Transverse colon (tissue), 3 donors: Measurements from ENCODE around the gene FTL.
"Not testable (repeated sequence)": the region's sequence is repeated elsewhere in the genome, so short reads cannot be mapped to it uniquely, and the experiment has no call there.

ENCODE experiments used
- POLR2A ChIP-seq: fragments of 450-650 bp; IDR thresholded peaks from one replicate; pipeline ENCODE4 v1.6.1; 2016; ENCODE audit warnings: antibody characterized with exemption, mild to moderate bottlenecking, moderate library complexity
- TF ChIP-seq, protein P1 (sequence below), 5 experiments: fragments of 200-600 bp in 3 of 5; fragments of 450-650 bp in 2 of 5; sonication (generic) in 3 of 5; IDR thresholded peaks; 1 replicate in 2 of 5; 2 replicates in 3 of 5; pipeline ENCODE4 v1.5.1; 2016 to 2017; ENCODE audit warnings: antibody characterized with exemption in 5 of 5, inconsistent platforms in 3 of 5, mild to moderate bottlenecking in 2 of 5, moderate library complexity in 1 of 5

DNA sequence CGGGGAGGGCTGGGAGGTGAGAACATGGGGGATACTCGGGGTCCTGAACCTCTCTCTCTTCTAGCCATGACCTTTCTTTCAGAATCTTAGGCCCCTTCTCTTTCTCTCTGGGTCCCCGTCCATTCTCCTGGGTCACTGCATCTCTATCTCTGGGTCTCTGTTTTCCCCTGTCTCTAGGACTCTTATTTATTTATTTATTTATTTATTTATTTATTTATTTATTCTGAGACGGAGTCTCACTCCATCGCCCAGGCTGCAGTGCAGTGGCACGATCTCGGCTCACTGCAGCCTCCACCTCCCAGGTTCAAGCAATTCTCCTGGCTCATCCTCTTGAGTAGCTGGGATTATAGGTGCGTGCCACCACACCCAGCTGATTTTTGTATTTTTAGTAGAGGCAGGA lies 45.8 kb upstream of the FTL start:
- TF ChIP-seq, protein P1, sequence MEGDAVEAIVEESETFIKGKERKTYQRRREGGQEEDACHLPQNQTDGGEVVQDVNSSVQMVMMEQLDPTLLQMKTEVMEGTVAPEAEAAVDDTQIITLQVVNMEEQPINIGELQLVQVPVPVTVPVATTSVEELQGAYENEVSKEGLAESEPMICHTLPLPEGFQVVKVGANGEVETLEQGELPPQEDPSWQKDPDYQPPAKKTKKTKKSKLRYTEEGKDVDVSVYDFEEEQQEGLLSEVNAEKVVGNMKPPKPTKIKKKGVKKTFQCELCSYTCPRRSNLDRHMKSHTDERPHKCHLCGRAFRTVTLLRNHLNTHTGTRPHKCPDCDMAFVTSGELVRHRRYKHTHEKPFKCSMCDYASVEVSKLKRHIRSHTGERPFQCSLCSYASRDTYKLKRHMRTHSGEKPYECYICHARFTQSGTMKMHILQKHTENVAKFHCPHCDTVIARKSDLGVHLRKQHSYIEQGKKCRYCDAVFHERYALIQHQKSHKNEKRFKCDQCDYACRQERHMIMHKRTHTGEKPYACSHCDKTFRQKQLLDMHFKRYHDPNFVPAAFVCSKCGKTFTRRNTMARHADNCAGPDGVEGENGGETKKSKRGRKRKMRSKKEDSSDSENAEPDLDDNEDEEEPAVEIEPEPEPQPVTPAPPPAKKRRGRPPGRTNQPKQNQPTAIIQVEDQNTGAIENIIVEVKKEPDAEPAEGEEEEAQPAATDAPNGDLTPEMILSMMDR (IDR thresholded peaks at IDR 0.05) = not testable (repeated sequence)
- TF ChIP-seq POLR2A = not testable (repeated sequence)
